GM13976 (cell line): ENCODE data around the gene REPS2.

Source experiments
- DNase-seq: peaks from one replicate; pipeline ENCODE4 v3.0.0; 2012; ENCODE audit warnings: low spot score
- CTCF ChIP-seq: IDR thresholded peaks from 2 replicates; pipeline ENCODE4 v1.5.1; 2012; ENCODE audit warnings: borderline replicate concordance, mild to moderate bottlenecking; ENCODE audit not compliant: insufficient read depth; ENCODE audit errors: extremely low read depth, missing control alignments, control extremely low read depth
- in situ Hi-C: fragments of 300-500 bp; cut with MboI; formaldehyde crosslinking; loops from one replicate; pipeline ENCODE4 v1.12.0; 2022; ENCODE audit warnings: low sequenced_read_pairs, mixed read lengths, inconsistent platforms; ENCODE audit not compliant: unreplicated experiment

The REPS2 gene

GRCh38 chrX:16978193-16978984 is 31.9 kb downstream of the REPS2 start:
- in situ Hi-C loops = no loop called here
- no peak for TF ChIP-seq CTCF
- no peak for DNase-seq

GRCh38 chrX:16979226-16979625 is 32.8 kb downstream of the REPS2 start:
- in situ Hi-C loops = no loop called here
- no peak for DNase-seq
- no peak for TF ChIP-seq CTCF

- TF ChIP-seq CTCF = no peak
- in situ Hi-C loops = no loop called here
- DNase-seq = no peak
Measured at GRCh38 chrX:16981209-16981608, 34.8 kb downstream of the REPS2 start.

- in situ Hi-C loops = no loop called here
- no peak for DNase-seq
- TF ChIP-seq CTCF = no peak
Measured at GRCh38 chrX:16981980-16982379, 35.5 kb downstream of the REPS2 start.

DNA sequence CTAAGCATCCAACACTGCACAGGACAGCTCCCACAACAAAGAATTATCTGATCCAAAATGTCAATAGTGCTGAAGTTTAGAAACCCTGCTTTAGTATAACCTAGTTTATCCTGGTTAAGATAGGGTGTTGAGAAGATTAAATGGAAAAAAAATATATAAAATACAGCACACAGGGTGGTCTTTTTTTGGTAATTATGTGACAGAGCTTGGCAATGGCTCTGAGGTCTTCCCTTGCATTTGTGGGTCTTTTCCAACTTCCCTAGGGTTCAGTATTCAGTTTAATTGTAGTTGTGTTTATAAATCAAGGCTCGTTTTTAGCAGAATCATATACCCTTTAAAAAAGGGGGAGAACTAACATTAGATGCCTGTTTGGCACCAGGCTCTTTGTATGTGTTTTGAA is 36.6 kb downstream of the REPS2 start:
- TF ChIP-seq CTCF = no peak
- no peak for DNase-seq
- in situ Hi-C loops = no loop called here

DNA sequence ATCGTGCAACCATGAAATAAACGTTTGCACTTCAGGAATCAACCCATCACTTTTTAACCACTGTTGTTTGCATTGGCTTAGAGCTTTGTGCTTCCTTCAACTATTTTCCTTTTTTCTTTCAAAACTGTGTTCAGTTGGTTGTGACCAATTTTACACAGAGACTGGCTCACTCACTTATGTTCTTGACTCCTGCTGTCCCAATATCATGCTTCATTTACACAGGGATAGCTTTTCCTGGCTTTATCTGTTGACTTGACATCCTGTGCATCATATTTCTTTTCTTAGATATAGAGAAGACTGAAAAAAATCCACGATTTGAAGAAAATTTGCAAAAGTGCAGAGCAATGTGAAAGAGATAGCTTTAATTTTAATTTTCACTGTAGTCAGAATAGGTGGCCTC is 38.8 kb downstream of the REPS2 start:
- in situ Hi-C loops = no loop called here
- no peak for TF ChIP-seq CTCF
- no peak for DNase-seq

DNA sequence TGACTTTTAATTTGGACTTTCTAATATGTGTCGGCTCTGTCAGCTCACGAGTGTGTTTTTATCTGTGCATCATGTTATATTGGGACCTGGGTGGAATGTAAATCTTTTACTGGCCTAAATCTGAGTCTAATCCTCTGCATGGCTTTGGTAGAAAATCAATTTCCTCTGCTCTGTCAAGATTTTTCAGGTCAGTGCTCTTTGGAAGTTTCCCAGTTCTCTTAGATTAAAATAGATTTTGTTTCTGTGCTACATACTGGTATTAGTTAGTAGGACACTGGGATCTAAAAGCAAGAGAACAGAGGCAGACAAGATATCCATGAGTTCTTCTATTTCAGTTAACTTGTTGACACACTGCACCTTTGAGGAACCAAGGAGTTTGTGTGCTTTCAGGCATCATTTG is 39.7 kb downstream of the REPS2 start:
- no peak for DNase-seq
- no peak for TF ChIP-seq CTCF
- in situ Hi-C loops = no loop called here
